Epidermal melanocyte (primary cell): ENCODE results near the gene PTER.

Experiments
- DNase-seq: peaks from one replicate; pipeline ENCODE4 v3.0.0; 2011; ENCODE audit warnings: low spot score; ENCODE audit not compliant: insufficient read length

Gene PTER

DNA sequence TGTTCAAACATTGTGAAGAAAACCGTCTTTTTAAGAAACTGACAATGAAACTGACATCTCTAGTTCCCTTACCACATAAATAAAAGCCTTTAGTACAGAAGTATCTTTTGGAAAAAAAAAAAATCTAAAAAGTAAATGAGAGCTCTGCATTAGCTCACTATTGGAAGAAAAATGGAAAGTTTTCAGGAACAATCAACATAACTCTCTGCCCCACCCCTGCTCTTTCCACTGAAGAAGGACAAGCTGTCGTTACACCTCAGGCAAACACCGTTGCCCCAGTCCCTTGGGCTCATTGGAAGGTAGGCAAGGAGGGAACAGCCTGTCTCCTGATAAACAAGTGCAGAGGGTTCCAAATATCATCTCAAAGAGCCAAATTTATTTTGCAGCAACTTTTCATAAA is 107.3 kb downstream of the PTER start:
- no peak for DNase-seq

- no peak for DNase-seq
Observed at GRCh38 chr10:16544591-16544990, 107.8 kb downstream of the PTER start.

DNA sequence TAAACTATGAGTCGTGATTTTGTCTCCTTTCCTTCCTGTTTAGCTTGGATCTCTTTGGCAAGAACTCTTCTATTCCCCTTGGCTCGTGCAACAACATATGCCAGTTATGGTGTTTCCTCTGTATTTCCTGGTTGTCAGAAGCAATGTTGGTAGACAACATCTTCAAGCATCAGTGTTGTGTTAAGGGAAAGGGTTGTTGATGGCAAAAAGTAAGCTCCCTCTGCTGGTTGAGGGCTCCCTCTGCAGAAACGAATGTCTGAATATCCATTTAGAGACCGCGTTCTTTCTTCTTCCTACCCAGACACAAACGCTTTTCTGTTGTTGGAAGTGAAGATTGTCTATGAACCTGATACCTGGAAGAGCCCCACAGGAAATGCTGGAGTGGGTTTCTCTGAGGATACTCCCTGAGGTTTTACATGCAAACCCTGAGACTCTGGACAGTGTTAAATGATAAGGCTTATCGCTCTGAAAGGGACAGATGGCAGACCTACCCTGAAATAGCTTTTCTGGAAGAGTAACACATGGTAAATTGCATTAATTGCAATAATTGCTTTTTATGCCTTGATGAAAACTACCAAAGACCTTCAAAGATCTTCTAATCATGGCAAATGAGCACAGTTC is 108.4 kb downstream of the PTER start:
- peak; percentile 41 for DNase-seq

DNA sequence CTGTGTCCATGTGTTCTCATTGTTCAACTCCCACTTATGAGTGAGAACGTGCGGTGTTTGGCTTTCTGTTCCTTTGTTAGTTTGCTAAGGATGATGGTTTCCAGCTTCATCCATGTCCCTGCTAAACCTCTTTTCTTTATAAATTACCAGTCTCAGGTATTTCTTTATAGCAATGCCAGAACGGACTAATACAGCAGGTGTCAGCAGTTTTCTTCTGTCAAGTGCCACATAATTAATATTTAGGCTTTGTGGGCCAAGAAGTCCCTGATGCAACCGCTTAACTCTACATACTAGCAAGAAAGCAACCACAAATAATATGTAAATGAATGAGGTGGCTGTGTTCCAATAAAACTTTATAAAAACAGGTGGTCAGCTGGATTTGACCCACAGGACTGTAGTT is 111.2 kb downstream of the PTER start:
- no peak for DNase-seq

DNA sequence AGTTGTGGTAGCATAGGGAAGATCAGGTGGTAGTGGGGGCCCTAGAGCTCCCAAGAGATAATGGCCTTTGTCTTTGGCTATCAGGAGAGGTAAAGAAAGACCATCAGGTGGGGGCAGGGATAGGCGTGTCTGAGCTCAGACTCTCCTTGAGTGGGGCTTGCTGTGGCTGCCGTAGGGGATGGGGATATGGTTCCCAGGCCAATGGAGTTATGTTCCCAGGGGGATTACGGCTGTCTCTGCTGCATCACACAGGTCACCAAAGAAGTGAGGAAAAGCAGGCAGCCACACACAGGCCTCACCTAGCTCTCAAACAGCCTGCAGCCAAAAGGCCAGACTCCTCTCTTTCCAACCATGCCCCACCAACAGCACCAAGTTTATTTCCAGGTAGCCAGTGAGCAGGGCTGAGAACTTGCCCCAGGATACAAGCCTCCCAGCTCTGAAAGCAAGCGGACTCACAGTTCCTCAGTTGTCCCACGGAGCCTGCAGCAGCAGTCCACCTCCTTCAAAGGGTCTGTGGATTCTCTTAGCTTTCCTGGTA is 122.5 kb downstream of the PTER start:
- no peak for DNase-seq

DNA sequence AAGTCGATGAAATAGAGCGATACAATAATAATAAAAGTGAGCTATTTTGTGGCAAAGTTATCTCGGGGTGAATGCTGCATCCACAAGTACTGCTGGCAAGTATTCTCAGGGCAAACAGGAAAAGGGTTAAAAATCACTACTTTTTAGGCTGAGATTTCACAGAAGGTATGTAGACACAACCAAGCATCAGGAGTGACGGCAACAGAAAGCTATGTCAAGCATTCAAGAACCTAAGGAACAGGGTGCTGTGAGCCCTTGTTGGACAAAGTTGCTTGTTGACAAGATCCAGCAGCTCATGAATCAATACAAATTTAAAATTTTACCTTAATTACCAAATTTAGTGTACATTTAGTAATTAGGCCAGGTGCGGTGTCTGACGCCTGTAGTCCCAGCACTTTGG is 126.1 kb downstream of the PTER start:
- DNase-seq = no peak
